ENCODE results near the gene GUCY1A2.
"Not testable (repeated sequence)": the region's sequence is repeated elsewhere in the genome, so short reads cannot be mapped to it uniquely, and the experiment has no call there.

GUCY1A2 gene, protein sequence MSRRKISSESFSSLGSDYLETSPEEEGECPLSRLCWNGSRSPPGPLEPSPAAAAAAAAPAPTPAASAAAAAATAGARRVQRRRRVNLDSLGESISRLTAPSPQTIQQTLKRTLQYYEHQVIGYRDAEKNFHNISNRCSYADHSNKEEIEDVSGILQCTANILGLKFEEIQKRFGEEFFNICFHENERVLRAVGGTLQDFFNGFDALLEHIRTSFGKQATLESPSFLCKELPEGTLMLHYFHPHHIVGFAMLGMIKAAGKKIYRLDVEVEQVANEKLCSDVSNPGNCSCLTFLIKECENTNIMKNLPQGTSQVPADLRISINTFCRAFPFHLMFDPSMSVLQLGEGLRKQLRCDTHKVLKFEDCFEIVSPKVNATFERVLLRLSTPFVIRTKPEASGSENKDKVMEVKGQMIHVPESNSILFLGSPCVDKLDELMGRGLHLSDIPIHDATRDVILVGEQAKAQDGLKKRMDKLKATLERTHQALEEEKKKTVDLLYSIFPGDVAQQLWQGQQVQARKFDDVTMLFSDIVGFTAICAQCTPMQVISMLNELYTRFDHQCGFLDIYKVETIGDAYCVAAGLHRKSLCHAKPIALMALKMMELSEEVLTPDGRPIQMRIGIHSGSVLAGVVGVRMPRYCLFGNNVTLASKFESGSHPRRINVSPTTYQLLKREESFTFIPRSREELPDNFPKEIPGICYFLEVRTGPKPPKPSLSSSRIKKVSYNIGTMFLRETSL

GRCh38 chr11:107018219-107018901 lies at the start of gene GUCY1A2:
GUCY1A2 (minus strand) TSS chr11:107018476; CDS start chr11:107018055, 421 bp downstream.
- peaks cover 3% of the 10 kb centered on the region for H3K4me1 Mint-ChIP-seq (ENCODE audit: low read depth)
- peaks cover 39% of the 10 kb centered on the region for H3K27me3 Mint-ChIP-seq (ENCODE audit: low read depth)
- no peak within 1 kb of the TSS for H3K27ac Mint-ChIP-seq
- H3K9me3 Mint-ChIP-seq = no peaks in the 10 kb centered on the region
- DNase-seq (ENCODE audit: low spot score) = no peak
- no peaks in the 10 kb centered on the region for H3K36me3 Mint-ChIP-seq (ENCODE audit: low read depth)
- H3K4me3 Mint-ChIP-seq = peak within 1 kb of the TSS; percentile 65

DNA sequence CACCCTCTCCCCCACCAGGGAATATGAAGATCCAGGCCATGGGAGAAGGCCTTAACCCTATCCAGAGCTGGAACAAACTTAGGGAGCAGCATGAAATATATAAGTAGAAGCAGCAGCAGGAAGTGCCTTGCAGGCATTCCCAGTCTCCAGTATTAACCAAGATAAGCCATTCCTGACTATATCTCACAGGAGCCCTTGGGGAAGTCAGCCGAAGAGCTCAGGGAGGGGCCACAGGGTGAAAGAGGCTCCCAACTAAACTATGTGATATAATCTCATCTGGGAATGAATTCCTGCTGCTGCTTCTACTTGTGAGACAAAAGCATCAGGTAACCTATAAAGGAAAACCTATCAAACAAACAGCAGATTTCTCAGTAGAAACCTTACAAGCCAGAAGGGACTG lies 36.1 kb upstream of the GUCY1A2 start:
- no peak overlapping the region for H3K4me3 Mint-ChIP-seq
- no peaks in the 10 kb centered on the region for H3K36me3 Mint-ChIP-seq (ENCODE audit: low read depth)
- no peak overlapping the region for H3K27ac Mint-ChIP-seq
- peaks cover 24% of the 10 kb centered on the region for H3K9me3 Mint-ChIP-seq
- H3K27me3 Mint-ChIP-seq (ENCODE audit: low read depth) = no peaks in the 10 kb centered on the region
- DNase-seq (ENCODE audit: low spot score) = no peak
- no peaks in the 10 kb centered on the region for H3K4me1 Mint-ChIP-seq (ENCODE audit: low read depth)

- not testable (repeated sequence) for H3K4me3 Mint-ChIP-seq; H3K27ac Mint-ChIP-seq; H3K4me1 Mint-ChIP-seq (ENCODE audit: low read depth); H3K27me3 Mint-ChIP-seq (ENCODE audit: low read depth); DNase-seq (ENCODE audit: low spot score); H3K36me3 Mint-ChIP-seq (ENCODE audit: low read depth)
- peaks cover 31% of the 10 kb centered on the region for H3K9me3 Mint-ChIP-seq
These were observed 33.1 kb upstream of the GUCY1A2 start for GRCh38 chr11:107051332-107051731.

GRCh38 chr11:107050899-107051298 lies 32.6 kb upstream of the GUCY1A2 start:
- DNase-seq (ENCODE audit: low spot score); H3K4me3 Mint-ChIP-seq; H3K4me1 Mint-ChIP-seq (ENCODE audit: low read depth); H3K27ac Mint-ChIP-seq; H3K36me3 Mint-ChIP-seq (ENCODE audit: low read depth); H3K27me3 Mint-ChIP-seq (ENCODE audit: low read depth): not testable (repeated sequence)
- H3K9me3 Mint-ChIP-seq = peaks cover 31% of the 10 kb centered on the region

- Mint-ChIP-seq H3K27ac (no peak overlapping the region), H3K4me3 (no peak overlapping the region)
These were observed 31.8 kb upstream of the GUCY1A2 start for GRCh38 chr11:107050121-107050520.

DNA sequence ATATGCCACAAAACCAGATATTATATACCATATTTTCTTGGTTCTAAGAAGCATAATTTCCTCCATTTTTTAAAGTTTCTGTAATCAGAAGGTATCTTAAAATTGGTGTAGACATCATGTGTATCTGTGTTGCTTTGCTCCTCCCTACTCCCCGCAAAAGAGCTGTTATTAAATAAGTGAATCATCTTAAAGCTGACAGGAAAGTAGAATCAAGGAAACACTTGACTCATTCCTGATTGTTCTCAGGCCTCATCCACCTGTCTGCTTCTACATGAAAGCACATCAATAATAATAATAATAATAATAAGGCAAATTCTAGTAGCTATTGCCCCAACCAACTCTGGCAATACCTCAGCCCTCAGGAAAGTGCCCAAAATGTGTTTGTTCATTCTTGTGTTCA lies 26.2 kb upstream of the GUCY1A2 start:
- Mint-ChIP-seq H3K36me3 (ENCODE audit: low read depth) (no peaks in the 10 kb centered on the region), H3K4me1 (ENCODE audit: low read depth) (no peaks in the 10 kb centered on the region), H3K27me3 (ENCODE audit: low read depth) (no peaks in the 10 kb centered on the region), H3K4me3 (no peak overlapping the region), H3K9me3 (peaks cover 8% of the 10 kb centered on the region), H3K27ac (no peak overlapping the region)
- no peak for DNase-seq (ENCODE audit: low spot score)

More at GRCh38 chr11:107050121-107050520, 31.8 kb upstream of the GUCY1A2 start:
- no peaks in the 10 kb centered on the region for H3K27me3 Mint-ChIP-seq (ENCODE audit: low read depth)
- no peaks in the 10 kb centered on the region for H3K36me3 Mint-ChIP-seq (ENCODE audit: low read depth)
- H3K9me3 Mint-ChIP-seq = peaks cover 31% of the 10 kb centered on the region
- DNase-seq (ENCODE audit: low spot score) = no peak
- H3K4me1 Mint-ChIP-seq (ENCODE audit: low read depth) = no peaks in the 10 kb centered on the region

DNA sequence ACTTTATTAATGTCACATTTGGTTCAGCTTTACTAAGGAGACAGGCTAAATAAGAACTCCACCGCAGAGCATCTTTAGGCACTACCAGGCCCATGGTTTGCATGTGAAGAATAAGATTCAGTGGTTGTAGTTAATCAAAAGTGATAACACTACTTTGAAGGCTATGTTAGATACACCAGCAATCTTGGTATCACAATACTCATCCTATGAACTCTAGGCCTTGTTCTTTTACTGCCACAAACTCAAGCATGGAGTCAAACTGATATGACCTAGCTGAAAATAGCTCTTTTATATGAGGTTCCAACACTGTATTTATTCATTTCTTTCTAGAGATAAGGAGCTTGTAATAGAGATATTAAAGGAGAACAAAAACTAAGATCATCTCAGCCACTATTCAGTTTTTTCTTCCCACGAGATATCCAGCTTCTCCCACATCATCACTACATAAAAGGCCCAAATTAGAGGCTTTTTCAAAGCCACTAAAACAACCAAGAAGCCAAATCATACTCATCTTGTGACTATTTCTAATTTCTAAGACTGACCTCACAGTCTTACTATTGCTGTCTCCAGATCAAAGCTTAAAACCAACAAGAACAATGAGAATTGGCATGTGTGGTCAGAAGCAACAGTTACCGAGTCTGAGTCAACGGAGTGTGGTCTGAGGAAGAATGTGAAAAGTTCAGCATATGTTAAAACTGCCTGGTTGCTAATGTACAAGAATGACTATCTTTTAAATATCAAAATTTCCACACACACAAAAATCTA lies 25.1 kb upstream of the GUCY1A2 start:
- no peaks in the 10 kb centered on the region for H3K9me3 Mint-ChIP-seq
- H3K4me3 Mint-ChIP-seq = no peak overlapping the region
- H3K27ac Mint-ChIP-seq = no peak overlapping the region
- H3K36me3 Mint-ChIP-seq (ENCODE audit: low read depth) = no peaks in the 10 kb centered on the region
- H3K4me1 Mint-ChIP-seq (ENCODE audit: low read depth) = no peaks in the 10 kb centered on the region
- no peak for DNase-seq (ENCODE audit: low spot score)
- no peaks in the 10 kb centered on the region for H3K27me3 Mint-ChIP-seq (ENCODE audit: low read depth)

GRCh38 chr11:107042748-107043147 lies 24.5 kb upstream of the GUCY1A2 start:
- H3K9me3 Mint-ChIP-seq = no peaks in the 10 kb centered on the region
- no peak overlapping the region for H3K4me3 Mint-ChIP-seq
- H3K4me1 Mint-ChIP-seq (ENCODE audit: low read depth) = no peaks in the 10 kb centered on the region
- no peak overlapping the region for H3K27ac Mint-ChIP-seq
- no peak for DNase-seq (ENCODE audit: low spot score)
- H3K27me3 Mint-ChIP-seq (ENCODE audit: low read depth) = no peaks in the 10 kb centered on the region
- H3K36me3 Mint-ChIP-seq (ENCODE audit: low read depth) = no peaks in the 10 kb centered on the region

- DNase-seq (ENCODE audit: low spot score) = no peak
- no peak overlapping the region for H3K4me3 Mint-ChIP-seq
- no peak overlapping the region for H3K27ac Mint-ChIP-seq
- no peaks in the 10 kb centered on the region for H3K9me3 Mint-ChIP-seq
- no peaks in the 10 kb centered on the region for H3K27me3 Mint-ChIP-seq (ENCODE audit: low read depth)
- no peaks in the 10 kb centered on the region for H3K36me3 Mint-ChIP-seq (ENCODE audit: low read depth)
- no peaks in the 10 kb centered on the region for H3K4me1 Mint-ChIP-seq (ENCODE audit: low read depth)
These were observed 22.8 kb upstream of the GUCY1A2 start for GRCh38 chr11:107041088-107041444.

DNA sequence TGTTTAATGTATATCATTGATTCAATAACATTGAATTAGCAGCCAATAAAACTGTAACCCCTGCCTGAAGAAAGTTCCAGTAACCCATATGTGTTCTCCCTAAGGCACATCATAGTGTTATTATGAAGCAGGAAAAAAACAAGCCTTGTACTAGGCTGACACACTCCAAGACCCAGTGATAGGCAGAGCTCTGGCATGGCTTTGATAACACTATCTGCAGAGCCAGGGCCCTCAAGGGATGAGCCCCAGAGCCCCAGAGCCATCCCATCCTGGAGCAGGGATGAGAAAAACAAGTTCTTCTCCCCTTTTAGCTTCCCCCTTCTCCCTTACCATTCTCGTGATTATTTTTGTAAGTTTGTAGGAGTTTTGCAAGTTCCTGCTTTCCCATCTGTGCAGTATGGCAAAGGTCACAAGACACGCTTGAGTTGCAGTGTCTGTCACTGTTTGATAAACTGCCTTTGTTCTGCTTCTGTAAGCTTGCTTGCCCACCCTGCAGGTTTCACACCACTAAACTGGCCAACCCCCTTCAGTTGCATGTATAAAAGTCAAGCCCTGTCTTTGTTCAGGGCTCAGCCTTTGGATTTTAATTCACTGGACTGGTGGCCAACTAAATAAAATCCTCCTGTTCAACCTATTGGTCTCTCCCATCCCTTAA lies 22.3 kb upstream of the GUCY1A2 start:
- Mint-ChIP-seq H3K4me1 (ENCODE audit: low read depth) (no peaks in the 10 kb centered on the region), H3K27ac (no peak overlapping the region), H3K27me3 (ENCODE audit: low read depth) (no peaks in the 10 kb centered on the region), H3K36me3 (ENCODE audit: low read depth) (no peaks in the 10 kb centered on the region), H3K4me3 (no peak overlapping the region), H3K9me3 (no peaks in the 10 kb centered on the region)
- DNase-seq (ENCODE audit: low spot score) = no peak

GRCh38 chr11:107025673-107026072 lies 7.4 kb upstream of the GUCY1A2 start:
- Mint-ChIP-seq H3K36me3 (ENCODE audit: low read depth) (no peaks in the 10 kb centered on the region), H3K4me3 (no peak overlapping the region), H3K9me3 (no peaks in the 10 kb centered on the region), H3K4me1 (ENCODE audit: low read depth) (no peaks in the 10 kb centered on the region), H3K27me3 (ENCODE audit: low read depth) (peaks cover 4% of the 10 kb centered on the region), H3K27ac (no peak overlapping the region)
- no peak for DNase-seq (ENCODE audit: low spot score)

DNA sequence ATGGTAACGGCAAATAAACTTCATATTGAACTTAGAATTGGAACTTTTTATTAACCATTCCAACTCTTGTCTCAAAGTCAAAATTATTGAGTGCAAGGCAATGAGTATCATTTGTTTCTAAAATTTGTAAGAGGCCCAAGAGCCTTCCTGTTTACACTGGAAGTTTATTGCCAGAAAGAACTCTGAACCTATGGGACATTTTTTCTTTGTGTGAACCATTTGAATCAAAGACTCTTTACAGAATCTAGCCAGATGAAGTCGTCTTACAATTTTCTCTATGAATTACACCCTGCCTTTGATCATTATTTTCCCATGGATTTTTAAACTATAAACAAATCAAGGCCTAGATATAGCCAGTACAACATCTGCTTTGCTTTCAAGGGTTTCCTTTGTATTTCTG lies 2.3 kb upstream of the GUCY1A2 start:
- no peak for DNase-seq (ENCODE audit: low spot score)
- no peaks in the 10 kb centered on the region for H3K9me3 Mint-ChIP-seq
- no peak overlapping the region for H3K27ac Mint-ChIP-seq
- H3K36me3 Mint-ChIP-seq (ENCODE audit: low read depth) = no peaks in the 10 kb centered on the region
- H3K27me3 Mint-ChIP-seq (ENCODE audit: low read depth) = peaks cover 35% of the 10 kb centered on the region
- H3K4me1 Mint-ChIP-seq (ENCODE audit: low read depth) = peaks cover 3% of the 10 kb centered on the region
- no peak overlapping the region for H3K4me3 Mint-ChIP-seq

- no peak for DNase-seq (ENCODE audit: low spot score)
- H3K27ac Mint-ChIP-seq = no peak overlapping the region
- H3K27me3 Mint-ChIP-seq (ENCODE audit: low read depth) = peaks cover 39% of the 10 kb centered on the region
- H3K9me3 Mint-ChIP-seq = no peaks in the 10 kb centered on the region
- peak overlapping the region; percentile 50 for H3K4me3 Mint-ChIP-seq
- H3K36me3 Mint-ChIP-seq (ENCODE audit: low read depth) = no peaks in the 10 kb centered on the region
- peaks cover 3% of the 10 kb centered on the region for H3K4me1 Mint-ChIP-seq (ENCODE audit: low read depth)
These were observed 722 bp upstream of the GUCY1A2 start for GRCh38 chr11:107018902-107019493.

Data from T-helper 2 cell treated with Interferon-gamma antibody and Interleukin-4, amounts not matched to agents 5 μg/mL and 100 μg/mL, for 36 hours (primary cell).